ENCODE measurements around the gene PCDHA4. TPM values are rescaled to one million over a fixed set of nuclear protein-coding genes. Genes with fewer than 3 reads are reported as not detected.
"Not testable (repeated sequence)": the region's sequence is repeated elsewhere in the genome, so short reads cannot be mapped to it uniquely, and the experiment has no call there.

Gene PCDHA4
- total RNA-seq, 4 donors from 2014 or later, result 0.21 to 0.62 (median 0.54) TPM

DNA sequence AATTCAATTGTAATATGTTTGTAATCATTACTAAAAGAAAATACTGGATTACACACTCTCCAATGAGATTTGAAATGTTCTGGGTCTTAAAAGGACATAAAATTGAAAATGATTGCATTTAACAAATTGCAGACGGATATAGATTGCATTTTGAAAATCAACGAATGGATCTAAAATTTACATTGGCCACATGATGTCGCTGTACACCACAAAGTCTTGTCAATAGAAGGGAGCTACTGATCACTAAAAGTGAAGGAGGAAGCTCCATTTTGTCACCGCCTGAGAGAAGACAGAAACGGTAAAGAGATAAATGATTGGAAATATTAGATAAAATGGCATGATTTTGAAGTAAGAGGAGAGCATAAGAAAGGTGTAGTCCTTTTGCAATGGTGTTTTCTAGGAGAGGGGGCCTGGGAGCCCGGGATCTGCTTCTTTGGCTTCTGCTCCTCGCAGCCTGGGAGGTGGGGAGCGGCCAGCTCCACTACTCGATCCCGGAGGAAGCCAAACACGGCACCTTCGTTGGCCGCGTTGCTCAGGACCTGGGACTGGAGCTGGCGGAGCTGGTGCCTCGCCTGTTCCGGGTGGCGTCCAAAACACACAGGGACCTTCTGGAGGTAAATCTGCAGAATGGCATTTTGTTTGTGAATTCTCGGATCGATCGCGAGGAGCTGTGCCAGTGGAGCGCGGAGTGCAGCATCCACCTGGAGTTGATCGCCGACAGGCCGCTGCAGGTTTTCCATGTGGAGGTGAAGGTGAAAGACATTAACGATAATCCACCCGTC lies 20.8 kb upstream of the PCDHA4 start, which contains the start of gene PCDHA1:
Gene PCDHA1, plus strand, starts transcription at position 236 of the 782 bp plus-strand sequence.
- WGBS, result 46% methylated on average over 29 of the region's 29 CpGs
- Histone ChIP-seq H3K36me3 (no peaks in the 10 kb centered on the region), H3K27ac (no peak within 1 kb of the TSS), H3K9me3 (peaks cover 24% of the 10 kb centered on the region), H3K4me3 (no peak within 1 kb of the TSS), H3K4me1 (no peaks in the 10 kb centered on the region), H3K27me3 (peaks cover 22% of the 10 kb centered on the region)
- no peak for DNase-seq (ENCODE audit: low spot score in 2 of 2)
- no peak for TF ChIP-seq POLR2A (IDR thresholded peaks at IDR 0.05)
- TF ChIP-seq, protein P1, sequence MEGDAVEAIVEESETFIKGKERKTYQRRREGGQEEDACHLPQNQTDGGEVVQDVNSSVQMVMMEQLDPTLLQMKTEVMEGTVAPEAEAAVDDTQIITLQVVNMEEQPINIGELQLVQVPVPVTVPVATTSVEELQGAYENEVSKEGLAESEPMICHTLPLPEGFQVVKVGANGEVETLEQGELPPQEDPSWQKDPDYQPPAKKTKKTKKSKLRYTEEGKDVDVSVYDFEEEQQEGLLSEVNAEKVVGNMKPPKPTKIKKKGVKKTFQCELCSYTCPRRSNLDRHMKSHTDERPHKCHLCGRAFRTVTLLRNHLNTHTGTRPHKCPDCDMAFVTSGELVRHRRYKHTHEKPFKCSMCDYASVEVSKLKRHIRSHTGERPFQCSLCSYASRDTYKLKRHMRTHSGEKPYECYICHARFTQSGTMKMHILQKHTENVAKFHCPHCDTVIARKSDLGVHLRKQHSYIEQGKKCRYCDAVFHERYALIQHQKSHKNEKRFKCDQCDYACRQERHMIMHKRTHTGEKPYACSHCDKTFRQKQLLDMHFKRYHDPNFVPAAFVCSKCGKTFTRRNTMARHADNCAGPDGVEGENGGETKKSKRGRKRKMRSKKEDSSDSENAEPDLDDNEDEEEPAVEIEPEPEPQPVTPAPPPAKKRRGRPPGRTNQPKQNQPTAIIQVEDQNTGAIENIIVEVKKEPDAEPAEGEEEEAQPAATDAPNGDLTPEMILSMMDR (IDR thresholded peaks at IDR 0.05), result no peak
- no peak for TF ChIP-seq EP300 (IDR thresholded peaks at IDR 0.05)
- TF ChIP-seq POLR2AphosphoS5 (IDR thresholded peaks at IDR 0.05), result no peak

DNA sequence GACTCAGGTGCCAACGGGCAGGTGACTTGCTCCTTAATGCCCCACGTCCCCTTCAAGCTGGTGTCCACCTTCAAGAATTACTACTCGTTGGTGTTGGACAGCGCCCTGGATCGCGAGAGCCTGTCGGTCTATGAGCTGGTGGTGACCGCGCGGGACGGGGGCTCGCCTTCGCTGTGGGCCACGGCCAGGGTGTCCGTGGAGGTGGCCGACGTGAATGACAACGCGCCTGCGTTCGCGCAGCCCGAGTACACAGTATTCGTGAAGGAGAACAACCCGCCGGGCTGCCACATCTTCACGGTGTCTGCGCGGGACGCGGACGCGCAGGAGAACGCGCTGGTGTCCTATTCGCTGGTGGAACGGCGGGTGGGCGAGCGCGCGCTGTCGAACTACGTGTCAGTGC lies 19.4 kb upstream of the PCDHA4 start:
- not testable (repeated sequence) for DNase-seq (ENCODE audit: low spot score in 2 of 2); H3K36me3 ChIP-seq; H3K4me1 ChIP-seq; H3K27ac ChIP-seq; H3K4me3 ChIP-seq
- Histone ChIP-seq H3K27me3 (peaks cover 22% of the 10 kb centered on the region), H3K9me3 (peaks cover 24% of the 10 kb centered on the region)
- 68% methylated on average over 20 of the region's 44 CpGs for WGBS

DNA sequence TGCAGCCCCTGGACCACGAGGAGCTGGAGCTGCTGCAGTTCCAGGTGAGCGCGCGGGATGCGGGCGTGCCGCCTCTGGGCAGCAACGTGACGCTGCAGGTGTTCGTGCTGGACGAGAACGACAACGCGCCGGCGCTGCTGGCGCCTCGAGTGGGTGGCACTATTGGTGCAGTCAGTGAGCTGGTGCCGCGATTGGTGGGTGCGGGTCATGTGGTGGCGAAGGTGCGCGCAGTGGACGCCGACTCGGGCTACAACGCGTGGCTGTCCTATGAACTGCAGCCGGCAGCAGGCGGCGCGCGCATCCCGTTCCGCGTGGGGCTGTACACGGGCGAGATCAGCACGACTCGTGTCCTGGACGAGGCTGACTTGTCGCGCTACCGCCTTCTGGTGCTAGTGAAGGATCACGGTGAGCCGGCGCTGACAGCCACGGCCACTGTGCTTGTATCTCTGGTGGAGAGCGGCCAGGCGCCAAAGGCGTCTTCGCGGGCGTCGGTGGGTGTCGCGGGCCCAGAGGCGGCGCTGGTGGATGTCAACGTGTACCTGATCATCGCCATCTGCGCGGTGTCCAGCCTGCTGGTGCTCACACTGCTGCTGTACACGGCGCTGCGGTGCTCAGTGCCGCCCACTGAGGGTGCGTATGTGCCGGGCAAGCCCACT lies 18.9 kb upstream of the PCDHA4 start:
- not testable (repeated sequence) for H3K27ac ChIP-seq; H3K4me3 ChIP-seq; H3K36me3 ChIP-seq; DNase-seq (ENCODE audit: low spot score in 2 of 2); H3K4me1 ChIP-seq
- WGBS, result 49% methylated on average over 6 of the region's 70 CpGs
- peaks cover 24% of the 10 kb centered on the region for H3K9me3 ChIP-seq
- H3K27me3 ChIP-seq, result peaks cover 22% of the 10 kb centered on the region

DNA sequence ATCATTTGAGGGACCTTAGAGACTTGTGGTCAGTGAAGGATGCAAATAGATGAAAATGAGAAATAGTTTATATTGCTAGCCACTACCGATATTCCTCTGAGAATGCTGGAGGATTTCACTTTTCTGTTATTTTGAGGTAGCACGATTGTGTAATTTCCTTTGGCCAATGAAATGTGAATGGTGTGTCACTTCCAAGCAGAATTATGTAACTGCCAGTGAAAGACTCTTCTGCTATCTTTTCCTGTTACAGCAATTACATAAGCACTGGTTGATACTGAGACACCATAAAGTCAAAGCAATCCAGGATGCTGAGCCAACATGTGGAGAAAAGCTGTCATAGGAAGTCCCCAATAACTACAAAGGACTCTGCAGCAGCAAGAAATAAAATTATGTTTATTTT lies 15.8 kb upstream of the PCDHA4 start:
- 42% methylated on average over 2 of the region's 2 CpGs for WGBS
- Histone ChIP-seq H3K27ac (no peak overlapping the region), H3K36me3 (no peaks in the 10 kb centered on the region), H3K9me3 (peaks cover 27% of the 10 kb centered on the region), H3K4me1 (no peaks in the 10 kb centered on the region), H3K4me3 (no peak overlapping the region), H3K27me3 (peaks cover 23% of the 10 kb centered on the region)
- TF ChIP-seq, protein P1 (IDR thresholded peaks at IDR 0.05), result no peak
- TF ChIP-seq POLR2AphosphoS5 (IDR thresholded peaks at IDR 0.05) (no peak), POLR2A (IDR thresholded peaks at IDR 0.05) (no peak), EP300 (IDR thresholded peaks at IDR 0.05) (no peak)
- no peak for DNase-seq (ENCODE audit: low spot score in 2 of 2)

DNA sequence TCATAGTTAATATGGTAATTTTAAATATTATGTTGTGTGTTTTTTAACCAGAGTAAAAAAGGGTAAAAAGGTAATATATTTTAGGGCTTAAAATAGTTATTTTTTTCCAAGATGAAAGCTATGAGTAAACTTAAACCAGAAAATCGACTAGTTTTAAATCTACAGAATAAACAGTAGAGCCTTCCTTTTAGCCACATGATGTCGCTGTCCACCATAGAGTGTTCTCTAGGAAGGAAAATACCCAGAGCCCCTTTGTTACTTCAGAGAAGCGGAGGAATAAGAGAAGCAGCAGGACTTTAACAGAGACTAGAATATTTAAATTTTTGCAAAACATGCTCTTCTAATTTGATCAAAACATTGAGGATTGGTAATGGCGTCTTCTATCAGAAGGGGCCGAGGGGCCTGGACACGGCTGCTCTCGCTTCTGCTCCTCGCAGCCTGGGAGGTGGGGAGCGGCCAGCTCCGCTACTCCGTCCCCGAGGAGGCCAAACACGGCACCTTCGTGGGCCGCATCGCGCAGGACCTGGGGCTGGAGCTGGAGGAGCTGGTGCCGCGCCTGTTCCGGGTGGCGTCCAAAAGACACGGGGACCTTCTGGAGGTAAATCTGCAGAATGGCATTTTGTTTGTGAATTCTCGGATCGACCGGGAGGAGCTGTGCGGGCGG lies 12.1 kb upstream of the PCDHA4 start, which contains the start of gene PCDHA2:
Gene PCDHA2, plus strand, starts transcription at position 258 of the 664 bp plus-strand sequence.
- Histone ChIP-seq H3K4me3 (no peak within 1 kb of the TSS), H3K27me3 (peaks cover 3% of the 10 kb centered on the region)
- WGBS, result 25% methylated on average over 27 of the region's 27 CpGs

More for the DNA sequence above, 12.1 kb upstream of the PCDHA4 start, which contains the start of gene PCDHA2:
- no peak for DNase-seq (ENCODE audit: low spot score in 2 of 2)
- Histone ChIP-seq H3K36me3 (no peaks in the 10 kb centered on the region), H3K27ac (no peak within 1 kb of the TSS), H3K9me3 (peaks cover 15% of the 10 kb centered on the region), H3K4me1 (no peaks in the 10 kb centered on the region)
- TF ChIP-seq POLR2A (IDR thresholded peaks at IDR 0.05) (no peak), EP300 (IDR thresholded peaks at IDR 0.05) (no peak), POLR2AphosphoS5 (IDR thresholded peaks at IDR 0.05) (no peak)
- TF ChIP-seq, protein P1 (IDR thresholded peaks at IDR 0.05), result no peak
